HL-60 (cell line): Measurements from ENCODE around the gene PRKCG.

ENCODE experiments used
- CTCF ChIP-seq: IDR thresholded peaks from one replicate; pipeline ENCODE4 v1.5.1; 2011; ENCODE audit warnings: low read length, control low read depth, inconsistent platforms; ENCODE audit not compliant: insufficient read depth
- GABPA ChIP-seq: IDR thresholded peaks from 2 replicates; pipeline ENCODE4 v1.6.1; 2012; ENCODE audit warnings: low read depth
- POLR2AphosphoS5 ChIP-seq: IDR thresholded peaks from 2 replicates; pipeline ENCODE4 v1.6.1; 2012; ENCODE audit warnings: low read depth
- SPI1 ChIP-seq: IDR thresholded peaks from 2 replicates; pipeline ENCODE4 v1.6.1; 2012; ENCODE audit warnings: low read depth, mild to moderate bottlenecking, borderline replicate concordance
- TF ChIP-seq, protein P1 (sequence below): IDR thresholded peaks from 2 replicates; pipeline ENCODE4 v1.6.1; 2012; ENCODE audit warnings: low read depth; ENCODE audit not compliant: insufficient replicate concordance

DNA sequence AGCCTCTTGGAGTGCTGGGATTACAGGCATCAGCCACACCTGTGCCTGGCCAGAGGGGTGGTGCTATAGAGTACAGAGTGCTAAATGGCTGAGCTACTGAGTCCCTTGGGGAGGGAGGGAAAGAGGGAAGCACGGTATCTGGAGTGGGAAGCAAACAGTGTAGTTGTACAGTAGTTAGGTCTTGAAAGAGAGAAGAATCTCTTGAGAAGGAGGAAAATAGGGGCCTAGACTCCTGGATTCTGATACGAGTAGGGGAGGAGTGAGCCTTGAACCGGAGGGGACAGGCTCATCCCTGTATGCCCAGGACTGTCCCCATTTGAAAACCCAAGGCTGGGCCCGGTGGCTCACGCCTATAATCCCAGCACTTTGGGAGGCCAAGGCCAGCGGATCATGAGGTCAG lies 9.2 kb upstream of the PRKCG start:
- TF ChIP-seq, protein P1, sequence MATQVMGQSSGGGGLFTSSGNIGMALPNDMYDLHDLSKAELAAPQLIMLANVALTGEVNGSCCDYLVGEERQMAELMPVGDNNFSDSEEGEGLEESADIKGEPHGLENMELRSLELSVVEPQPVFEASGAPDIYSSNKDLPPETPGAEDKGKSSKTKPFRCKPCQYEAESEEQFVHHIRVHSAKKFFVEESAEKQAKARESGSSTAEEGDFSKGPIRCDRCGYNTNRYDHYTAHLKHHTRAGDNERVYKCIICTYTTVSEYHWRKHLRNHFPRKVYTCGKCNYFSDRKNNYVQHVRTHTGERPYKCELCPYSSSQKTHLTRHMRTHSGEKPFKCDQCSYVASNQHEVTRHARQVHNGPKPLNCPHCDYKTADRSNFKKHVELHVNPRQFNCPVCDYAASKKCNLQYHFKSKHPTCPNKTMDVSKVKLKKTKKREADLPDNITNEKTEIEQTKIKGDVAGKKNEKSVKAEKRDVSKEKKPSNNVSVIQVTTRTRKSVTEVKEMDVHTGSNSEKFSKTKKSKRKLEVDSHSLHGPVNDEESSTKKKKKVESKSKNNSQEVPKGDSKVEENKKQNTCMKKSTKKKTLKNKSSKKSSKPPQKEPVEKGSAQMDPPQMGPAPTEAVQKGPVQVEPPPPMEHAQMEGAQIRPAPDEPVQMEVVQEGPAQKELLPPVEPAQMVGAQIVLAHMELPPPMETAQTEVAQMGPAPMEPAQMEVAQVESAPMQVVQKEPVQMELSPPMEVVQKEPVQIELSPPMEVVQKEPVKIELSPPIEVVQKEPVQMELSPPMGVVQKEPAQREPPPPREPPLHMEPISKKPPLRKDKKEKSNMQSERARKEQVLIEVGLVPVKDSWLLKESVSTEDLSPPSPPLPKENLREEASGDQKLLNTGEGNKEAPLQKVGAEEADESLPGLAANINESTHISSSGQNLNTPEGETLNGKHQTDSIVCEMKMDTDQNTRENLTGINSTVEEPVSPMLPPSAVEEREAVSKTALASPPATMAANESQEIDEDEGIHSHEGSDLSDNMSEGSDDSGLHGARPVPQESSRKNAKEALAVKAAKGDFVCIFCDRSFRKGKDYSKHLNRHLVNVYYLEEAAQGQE: no peak
- TF ChIP-seq CTCF: no peak
- TF ChIP-seq POLR2AphosphoS5: no peak
- TF ChIP-seq GABPA: no peak
- no peak for TF ChIP-seq SPI1
